Nephron (organoid): ENCODE results near the gene ZNF148.

ENCODE experiments used
- H3K27ac Mint-ChIP-seq, 3 experiments: 2 replicates each; pipeline ENCODE4 v1.8.0; 2020; ENCODE audit warnings: mixed read lengths in 3 of 3, mild to moderate bottlenecking in 2 of 3, moderate library complexity in 1 of 3
- H3K27me3 Mint-ChIP-seq: 2 replicates; pipeline ENCODE4 v1.8.0; 2021; ENCODE audit warnings: low read depth, mild to moderate bottlenecking, moderate library complexity, mixed read lengths
- H3K36me3 Mint-ChIP-seq: 2 replicates; pipeline ENCODE4 v1.8.0; 2020; ENCODE audit warnings: low read depth, mixed read lengths
- H3K4me1 Mint-ChIP-seq: 2 replicates; pipeline ENCODE4 v1.8.0; 2020; ENCODE audit warnings: mixed read lengths
- H3K4me3 Mint-ChIP-seq, 3 experiments: 2 replicates each; pipeline ENCODE4 v1.8.0; 2020; ENCODE audit warnings: mild to moderate bottlenecking in 3 of 3, mixed read lengths in 3 of 3, moderate library complexity in 2 of 3
- H3K9me3 Mint-ChIP-seq: 2 replicates; pipeline ENCODE4 v1.8.0; 2020; ENCODE audit warnings: mixed read lengths
- CTCF ChIP-seq, 3 experiments: fragments of 200-600 bp; sonication (generic); IDR thresholded peaks; one replicate each; pipeline ENCODE4 v1.5.0; 2021; ENCODE audit warnings: antibody characterized with exemption in 3 of 3; ENCODE audit not compliant: unreplicated experiment in 3 of 3

The ZNF148 gene

GRCh38 chr3:125221831-125222230 is 153.3 kb downstream of the ZNF148 start:
- no peak overlapping the region for H3K27ac Mint-ChIP-seq
- H3K4me3 Mint-ChIP-seq: no peak overlapping the region
- H3K9me3 Mint-ChIP-seq: no peaks in the 10 kb centered on the region
- TF ChIP-seq CTCF (IDR thresholded peaks at IDR 0.05; ENCODE audit: unreplicated experiment in 3 of 3): no peak
- H3K36me3 Mint-ChIP-seq: no peaks in the 10 kb centered on the region
- no peaks in the 10 kb centered on the region for H3K27me3 Mint-ChIP-seq
- peaks cover 5% of the 10 kb centered on the region for H3K4me1 Mint-ChIP-seq

GRCh38 chr3:125220727-125221429 is 154.2 kb downstream of the ZNF148 start:
- Mint-ChIP-seq H3K27ac (peak overlapping the region in 1 of 3 experiments; percentile 53), H3K9me3 (no peaks in the 10 kb centered on the region), H3K27me3 (no peaks in the 10 kb centered on the region), H3K4me3 (no peak overlapping the region), H3K4me1 (peaks cover 5% of the 10 kb centered on the region), H3K36me3 (no peaks in the 10 kb centered on the region)
- TF ChIP-seq CTCF (IDR thresholded peaks at IDR 0.05; ENCODE audit: unreplicated experiment in 3 of 3): no peak

- H3K9me3 Mint-ChIP-seq: no peaks in the 10 kb centered on the region
- no peak for TF ChIP-seq CTCF (IDR thresholded peaks at IDR 0.05; ENCODE audit: unreplicated experiment in 3 of 3)
- H3K27me3 Mint-ChIP-seq: peaks cover under 1% of the 10 kb centered on the region
- peaks cover 5% of the 10 kb centered on the region for H3K4me1 Mint-ChIP-seq
- H3K27ac Mint-ChIP-seq: peak overlapping the region in 2 of 3 experiments; percentile 10 to 53
- H3K36me3 Mint-ChIP-seq: no peaks in the 10 kb centered on the region
- H3K4me3 Mint-ChIP-seq: no peak overlapping the region
Measured at GRCh38 chr3:125220183-125220582, 154.9 kb downstream of the ZNF148 start.

GRCh38 chr3:125219261-125219701 is 155.8 kb downstream of the ZNF148 start:
- Mint-ChIP-seq H3K27me3 (peaks cover 10% of the 10 kb centered on the region), H3K4me3 (no peak overlapping the region), H3K4me1 (peaks cover 5% of the 10 kb centered on the region), H3K9me3 (no peaks in the 10 kb centered on the region), H3K36me3 (no peaks in the 10 kb centered on the region), H3K27ac (peak overlapping the region in 1 of 3 experiments; percentile 53)
- no peak for TF ChIP-seq CTCF (IDR thresholded peaks at IDR 0.05; ENCODE audit: unreplicated experiment in 3 of 3)

- H3K27ac Mint-ChIP-seq: no peak overlapping the region
- no peak for TF ChIP-seq CTCF (IDR thresholded peaks at IDR 0.05; ENCODE audit: unreplicated experiment in 3 of 3)
- no peaks in the 10 kb centered on the region for H3K36me3 Mint-ChIP-seq
- H3K27me3 Mint-ChIP-seq: peaks cover 44% of the 10 kb centered on the region
- H3K4me3 Mint-ChIP-seq: peak overlapping the region in 1 of 3 experiments; percentile 25
- no peaks in the 10 kb centered on the region for H3K9me3 Mint-ChIP-seq
- peaks cover 6% of the 10 kb centered on the region for H3K4me1 Mint-ChIP-seq
Measured at GRCh38 chr3:125214738-125215137, 160.4 kb downstream of the ZNF148 start.
